NCI-H2107 treated with DMSO at 0.1 percent for 48 hours (cell line): ENCODE data around the gene HOXC4.

Experiments
- DNase-seq: peaks from one replicate; lab custom pipeline; 2025; ENCODE audit not compliant: unreplicated experiment; lab: John Stamatoyannopoulos, UW

Gene HOXC4

DNA sequence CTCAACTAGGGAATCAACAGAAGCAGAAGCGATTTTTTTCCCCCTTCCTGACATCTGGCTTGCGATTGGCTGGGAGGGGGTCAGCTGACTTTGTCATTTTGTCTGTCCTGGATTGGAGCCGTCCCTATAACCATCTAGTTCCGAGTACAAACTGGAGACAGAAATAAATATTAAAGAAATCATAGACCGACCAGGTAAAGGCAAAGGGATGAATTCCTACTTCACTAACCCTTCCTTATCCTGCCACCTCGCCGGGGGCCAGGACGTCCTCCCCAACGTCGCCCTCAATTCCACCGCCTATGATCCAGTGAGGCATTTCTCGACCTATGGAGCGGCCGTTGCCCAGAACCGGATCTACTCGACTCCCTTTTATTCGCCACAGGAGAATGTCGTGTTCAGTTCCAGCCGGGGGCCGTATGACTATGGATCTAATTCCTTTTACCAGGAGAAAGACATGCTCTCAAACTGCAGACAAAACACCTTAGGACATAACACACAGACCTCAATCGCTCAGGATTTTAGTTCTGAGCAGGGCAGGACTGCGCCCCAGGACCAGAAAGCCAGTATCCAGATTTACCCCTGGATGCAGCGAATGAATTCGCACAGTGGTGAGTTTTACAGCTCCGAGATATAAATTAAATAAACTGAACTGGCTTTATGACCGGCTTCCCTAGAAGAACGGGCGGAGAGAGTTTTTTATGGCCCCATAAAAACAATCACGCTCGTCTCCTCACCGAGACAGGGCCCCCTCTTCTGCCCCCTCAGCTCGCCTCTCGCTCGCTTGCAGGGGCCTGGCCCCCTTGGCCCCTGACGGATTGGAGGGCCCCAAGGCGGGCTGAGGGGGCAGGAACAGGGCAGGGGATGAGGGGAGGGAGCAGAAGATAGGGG is 25.1 kb upstream of the HOXC4 start, which contains the start of gene HOXC6:
HOXC6 (plus strand) TSS at position 127 of the 888 bp plus-strand sequence; CDS start at position 209, 82 bp downstream.
- no peak for DNase-seq

DNA sequence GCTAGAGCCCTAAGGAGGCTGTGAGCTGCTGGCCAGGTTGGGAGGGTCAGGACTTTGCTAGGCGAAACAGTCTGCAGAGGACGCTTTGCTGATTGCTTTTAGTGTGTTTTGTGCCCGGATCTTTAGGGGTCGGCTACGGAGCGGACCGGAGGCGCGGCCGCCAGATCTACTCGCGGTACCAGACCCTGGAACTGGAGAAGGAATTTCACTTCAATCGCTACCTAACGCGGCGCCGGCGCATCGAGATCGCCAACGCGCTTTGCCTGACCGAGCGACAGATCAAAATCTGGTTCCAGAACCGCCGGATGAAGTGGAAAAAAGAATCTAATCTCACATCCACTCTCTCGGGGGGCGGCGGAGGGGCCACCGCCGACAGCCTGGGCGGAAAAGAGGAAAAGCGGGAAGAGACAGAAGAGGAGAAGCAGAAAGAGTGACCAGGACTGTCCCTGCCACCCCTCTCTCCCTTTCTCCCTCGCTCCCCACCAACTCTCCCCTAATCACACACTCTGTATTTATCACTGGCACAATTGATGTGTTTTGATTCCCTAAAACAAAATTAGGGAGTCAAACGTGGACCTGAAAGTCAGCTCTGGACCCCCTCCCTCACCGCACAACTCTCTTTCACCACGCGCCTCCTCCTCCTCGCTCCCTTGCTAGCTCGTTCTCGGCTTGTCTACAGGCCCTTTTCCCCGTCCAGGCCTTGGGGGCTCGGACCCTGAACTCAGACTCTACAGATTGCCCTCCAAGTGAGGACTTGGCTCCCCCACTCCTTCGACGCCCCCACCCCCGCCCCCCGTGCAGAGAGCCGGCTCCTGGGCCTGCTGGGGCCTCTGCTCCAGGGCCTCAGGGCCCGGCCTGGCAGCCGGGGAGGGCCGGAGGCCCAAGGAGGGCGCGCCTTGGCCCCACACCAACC is 23.9 kb upstream of the HOXC4 start:
- no peak for DNase-seq

GRCh38 chr12:54030442-54030801 is 23.2 kb upstream of the HOXC4 start:
- no peak for DNase-seq

DNA sequence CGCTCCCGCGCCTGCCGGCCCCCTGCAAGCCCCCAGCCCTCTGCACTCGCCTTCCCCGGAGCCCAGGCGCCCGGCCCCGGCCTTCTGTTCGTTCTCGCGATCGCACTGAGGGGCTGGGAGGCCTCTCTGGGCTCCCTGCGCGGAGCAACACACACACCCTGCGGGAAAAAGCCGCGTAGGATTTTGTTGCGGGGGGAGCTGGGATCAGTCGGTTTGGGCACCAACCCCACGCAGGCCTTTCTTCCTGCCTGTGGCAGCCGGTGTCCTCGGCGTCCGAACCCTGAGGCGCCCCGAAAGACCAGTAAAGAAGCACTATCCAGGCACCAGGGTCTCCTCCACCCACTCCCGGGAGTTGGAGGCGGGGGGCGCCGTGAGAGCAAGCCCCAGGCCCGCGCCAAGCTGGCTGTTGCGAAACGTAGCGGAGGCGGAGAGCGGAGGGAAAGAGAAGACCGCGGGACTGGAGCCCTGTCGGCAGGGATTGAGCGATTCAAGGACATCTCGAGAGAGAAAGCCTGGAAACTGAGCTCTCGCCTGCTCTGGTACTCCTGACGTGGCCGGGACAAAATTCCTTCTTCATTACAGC is 22.7 kb upstream of the HOXC4 start:
- DNase-seq: no peak

- DNase-seq: no peak
Observed at GRCh38 chr12:54031480-54031879, 22.2 kb upstream of the HOXC4 start.

DNA sequence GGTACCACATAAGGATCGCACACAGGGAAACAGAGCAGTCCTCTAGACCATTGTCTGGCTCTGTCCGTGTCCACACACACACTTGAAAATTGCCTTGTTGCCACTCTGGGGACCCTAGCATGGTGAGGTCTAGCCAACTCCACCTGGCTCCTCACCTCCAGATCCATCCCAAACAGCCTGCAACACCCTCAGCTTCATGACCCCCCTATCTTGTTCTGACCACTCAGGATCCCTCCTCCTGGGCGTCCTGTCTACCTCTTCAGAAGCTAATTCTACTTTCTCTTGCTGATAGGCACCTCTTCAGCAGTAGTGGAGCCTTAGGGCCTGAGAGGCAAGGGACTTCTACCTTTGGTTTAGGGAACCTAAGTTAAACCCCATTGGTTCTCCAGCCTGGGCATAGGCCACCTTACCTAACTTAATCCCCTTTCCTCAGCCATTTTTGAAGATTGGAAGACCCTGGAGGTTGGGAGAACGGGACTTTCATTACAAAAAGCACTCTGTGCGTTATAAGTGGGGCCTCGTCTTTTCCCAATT is 21.5 kb upstream of the HOXC4 start:
- DNase-seq: no peak

GRCh38 chr12:54032627-54033100 is 21.0 kb upstream of the HOXC4 start, which contains the start of gene HOXC5:
Gene HOXC5, plus strand, starts transcription at chr12:54033050. Its CDS starts 73 bp downstream, at chr12:54033123.
- DNase-seq: peak; percentile 49

DNA sequence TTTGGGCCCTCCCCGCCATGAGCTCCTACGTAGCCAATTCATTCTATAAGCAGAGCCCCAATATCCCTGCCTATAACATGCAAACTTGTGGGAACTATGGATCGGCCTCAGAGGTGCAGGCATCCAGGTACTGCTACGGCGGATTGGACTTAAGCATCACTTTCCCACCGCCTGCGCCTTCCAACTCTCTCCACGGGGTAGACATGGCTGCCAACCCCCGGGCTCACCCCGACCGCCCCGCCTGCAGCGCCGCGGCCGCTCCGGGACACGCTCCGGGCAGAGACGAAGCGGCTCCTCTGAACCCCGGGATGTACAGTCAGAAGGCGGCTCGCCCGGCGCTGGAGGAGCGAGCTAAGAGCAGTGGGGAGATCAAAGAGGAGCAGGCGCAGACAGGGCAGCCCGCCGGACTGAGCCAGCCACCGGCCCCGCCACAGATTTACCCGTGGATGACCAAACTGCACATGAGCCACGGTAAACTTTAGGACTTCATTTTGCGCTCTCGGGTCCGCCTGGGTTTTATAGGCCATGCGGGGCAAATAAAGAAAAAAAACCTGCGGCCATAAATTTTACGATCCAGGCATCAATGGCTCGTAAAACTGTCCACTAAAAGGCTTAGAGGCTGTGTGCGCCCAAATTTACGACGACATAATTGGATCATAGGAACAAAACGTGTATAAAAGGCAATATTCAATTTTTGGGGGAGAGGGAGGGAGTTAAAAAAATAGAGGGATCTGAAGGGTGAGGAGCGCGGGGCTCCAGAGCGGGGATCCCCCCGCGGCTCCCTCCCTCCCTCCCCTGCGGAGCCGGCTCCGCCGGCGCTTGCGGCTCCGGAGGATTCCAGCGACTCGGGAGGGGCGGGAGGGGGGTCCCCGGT is 20.3 kb upstream of the HOXC4 start:
- no peak for DNase-seq

DNA sequence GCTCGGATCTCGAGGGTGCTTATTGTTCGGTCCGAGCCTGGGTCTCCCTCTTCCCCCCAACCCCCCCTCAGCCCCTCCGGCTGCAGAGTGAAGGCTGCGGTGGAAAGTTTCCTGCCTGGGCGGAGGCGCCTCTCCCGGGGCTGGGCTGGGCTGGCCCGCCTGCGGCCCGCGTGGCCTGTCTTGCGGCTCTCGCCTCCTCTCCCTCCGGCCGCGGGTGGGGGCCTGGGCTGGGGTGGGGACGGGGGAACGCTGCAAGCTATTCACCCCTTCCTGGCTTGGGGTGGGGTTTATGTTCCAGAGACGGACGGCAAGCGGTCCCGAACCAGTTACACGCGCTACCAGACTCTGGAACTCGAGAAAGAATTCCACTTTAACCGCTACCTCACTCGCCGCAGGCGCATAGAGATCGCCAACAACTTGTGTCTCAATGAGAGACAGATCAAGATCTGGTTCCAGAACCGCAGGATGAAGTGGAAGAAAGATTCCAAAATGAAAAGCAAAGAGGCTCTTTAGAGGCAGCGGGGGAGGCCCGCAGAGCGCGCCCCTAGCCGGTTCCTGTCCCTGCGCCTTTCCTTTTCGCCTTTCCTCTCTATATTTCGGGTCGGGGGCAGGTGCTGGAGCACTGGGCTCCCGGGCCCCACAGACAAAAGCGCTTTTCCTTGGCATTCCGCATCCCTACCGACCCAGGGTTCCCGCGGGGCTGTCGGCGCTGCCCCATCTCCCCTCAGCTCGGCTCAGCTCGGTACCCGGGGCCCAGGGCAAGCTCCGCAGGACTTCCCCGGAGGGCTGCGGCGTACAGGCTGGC is 19.5 kb upstream of the HOXC4 start:
- DNase-seq: no peak

GRCh38 chr12:54034785-54035310 is 18.8 kb upstream of the HOXC4 start:
- no peak for DNase-seq

GRCh38 chr12:54035568-54036264 is 17.9 kb upstream of the HOXC4 start:
- DNase-seq: no peak

- peak; percentile 79 for DNase-seq
Observed at GRCh38 chr12:54036620-54037359, 16.8 kb upstream of the HOXC4 start.

DNA sequence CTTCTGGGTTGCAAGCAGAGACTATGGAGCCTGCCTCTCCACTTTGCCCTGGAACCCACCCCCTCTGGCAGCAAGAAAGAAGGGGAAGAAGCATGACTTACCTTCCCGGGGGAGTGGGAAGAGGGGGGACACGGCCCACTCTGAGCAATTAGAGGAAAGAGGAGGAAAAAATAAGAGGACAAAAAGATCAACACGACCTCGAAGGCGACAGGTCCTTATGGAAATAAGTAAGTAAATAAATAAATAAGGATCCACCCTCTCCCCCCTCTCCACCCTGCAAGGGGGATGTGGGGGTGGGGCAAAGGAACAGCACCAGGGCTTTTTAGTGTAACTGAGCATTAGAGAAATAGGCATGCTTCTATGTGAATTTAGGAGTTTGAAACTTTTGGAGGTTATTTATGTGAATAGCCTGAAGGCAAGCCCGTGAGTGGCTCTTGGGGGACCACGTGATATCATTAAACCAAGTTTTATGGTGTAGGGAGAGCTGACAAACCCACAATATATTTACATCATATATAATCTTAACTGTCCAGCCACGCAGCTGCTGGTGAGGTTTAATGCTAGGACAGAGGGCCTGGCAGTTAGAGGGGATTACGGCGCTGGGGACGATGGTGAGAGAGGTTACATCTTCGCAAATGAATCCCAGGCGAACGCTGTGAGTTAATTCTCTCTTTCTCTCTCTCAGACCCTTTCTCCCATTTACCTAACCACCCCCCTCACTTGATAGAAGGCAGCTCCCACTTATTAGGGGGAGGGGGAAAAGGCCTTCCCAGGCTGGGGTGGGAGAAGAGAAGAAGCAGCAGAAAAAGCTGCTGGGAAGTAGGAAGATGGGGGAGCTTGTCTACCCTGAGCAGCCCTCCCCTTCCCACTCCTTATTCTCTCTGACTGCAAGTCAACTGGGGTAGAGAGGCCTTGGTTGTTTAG is 16.0 kb upstream of the HOXC4 start:
- no peak for DNase-seq

GRCh38 chr12:54038284-54038870 is 15.3 kb upstream of the HOXC4 start:
- peak; percentile 35 for DNase-seq

DNA sequence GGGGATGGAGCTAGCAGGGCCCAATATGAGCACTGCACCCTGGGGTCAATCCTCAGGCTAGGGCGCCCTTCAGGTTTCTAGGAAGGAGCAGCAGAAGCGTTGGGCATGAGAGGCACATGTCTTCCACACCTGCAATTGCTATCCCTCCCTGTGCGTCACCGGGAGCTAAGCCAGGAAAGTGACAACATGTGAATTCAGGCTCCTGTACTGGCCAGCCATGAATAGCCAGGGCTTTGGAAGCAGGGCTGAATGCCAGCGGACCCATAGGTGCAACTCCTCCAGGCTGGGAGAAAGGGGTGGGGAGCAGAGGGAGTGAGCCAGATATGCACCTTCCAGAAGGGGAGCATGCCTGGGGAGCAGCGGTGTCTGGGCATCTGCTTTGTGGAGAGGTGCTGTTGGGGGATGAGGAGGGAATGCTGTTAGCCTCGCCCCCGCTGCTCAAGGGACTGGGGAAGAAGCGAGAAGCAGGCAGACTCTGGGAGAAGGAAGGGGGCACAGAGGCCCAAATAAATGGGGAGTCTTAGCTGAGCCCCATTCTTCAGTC is 14.7 kb upstream of the HOXC4 start:
- no peak for DNase-seq
